HFFc6 (cell line): ENCODE data around the gene ELF5. TPM values are rescaled to one million over a fixed set of nuclear protein-coding genes. Genes with fewer than 3 reads are reported as not detected.

Experiments used
- DNase-seq: peaks from one replicate; pipeline ENCODE4 v3.0.0-alpha.2; 2018
- H3K27ac Mint-ChIP-seq: 2 replicates; pipeline ENCODE4 v1.8.0; 2020; ENCODE audit warnings: mild to moderate bottlenecking, mixed read lengths
- H3K27me3 Mint-ChIP-seq: 2 replicates; pipeline ENCODE4 v1.8.0; 2021; ENCODE audit warnings: mild to moderate bottlenecking, moderate library complexity, mixed read lengths; ENCODE audit not compliant: insufficient read depth
- H3K36me3 Mint-ChIP-seq: 2 replicates; pipeline ENCODE4 v1.8.0; 2021; ENCODE audit warnings: low read depth, mixed read lengths
- H3K4me1 Mint-ChIP-seq: 2 replicates; pipeline ENCODE4 v1.8.0; 2020; ENCODE audit warnings: low read depth, mixed read lengths
- H3K4me3 Mint-ChIP-seq: 2 replicates; pipeline ENCODE4 v1.8.0; 2020; ENCODE audit warnings: mild to moderate bottlenecking, moderate library complexity, mixed read lengths
- H3K9me3 Mint-ChIP-seq: 2 replicates; pipeline ENCODE4 v1.8.0; 2020; ENCODE audit warnings: mild to moderate bottlenecking, mixed read lengths
- CTCF ChIP-seq: fragments of 200-600 bp; sonication (generic); IDR thresholded peaks from 2 replicates; pipeline ENCODE4 v1.5.0; 2021; ENCODE audit warnings: antibody characterized with exemption, mild to moderate bottlenecking
- total RNA-seq, 6 experiments: library from RNA; stranded (reverse); fragmentation: NEBNext Ultra II Directional; extraction: Animal tissue kit (Norgen Biotek cat#: 25700); gene quantifications; 2 replicates in 1 of 6; 3 replicates in 5 of 6; pipeline ENCODE4 v1.2.3, GENCODE V29; 2021

Gene ELF5
- total RNA-seq, 6 experiments from 2014 or later = not detected

- Mint-ChIP-seq H3K27ac (no peak overlapping the region), H3K4me1 (no peaks in the 10 kb centered on the region), H3K4me3 (no peak overlapping the region), H3K27me3 (peaks cover 8% of the 10 kb centered on the region), H3K9me3 (no peaks in the 10 kb centered on the region), H3K36me3 (no peaks in the 10 kb centered on the region)
- no peak for DNase-seq
- TF ChIP-seq CTCF = no peak
Observed at GRCh38 chr11:34509336-34509876, 4.2 kb downstream of the ELF5 start.

DNA sequence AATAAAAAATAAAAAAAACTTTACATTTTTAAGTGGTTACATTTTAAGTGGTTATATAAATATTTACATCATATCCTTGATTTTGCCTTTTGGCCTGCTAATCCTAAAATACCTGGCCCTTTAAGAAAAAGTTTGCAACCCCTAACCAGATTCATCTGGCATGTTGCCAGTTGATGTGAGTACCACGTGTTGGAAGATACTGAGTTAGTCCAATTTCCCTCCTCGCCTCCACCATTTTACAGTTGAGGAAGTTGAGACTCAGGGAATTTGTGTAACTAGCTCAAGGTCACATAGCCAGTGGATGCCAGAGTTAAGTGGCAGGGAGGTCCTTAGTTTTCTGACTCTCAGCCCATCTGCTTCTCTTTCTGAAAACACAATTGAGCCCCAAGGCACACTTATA, 5.1 kb downstream of the ELF5 start:
- no peaks in the 10 kb centered on the region for H3K4me1 Mint-ChIP-seq
- H3K9me3 Mint-ChIP-seq = no peaks in the 10 kb centered on the region
- no peak overlapping the region for H3K4me3 Mint-ChIP-seq
- peaks cover 3% of the 10 kb centered on the region; the same call in 1 of the 2 replicates for H3K27me3 Mint-ChIP-seq
- no peak for DNase-seq
- H3K27ac Mint-ChIP-seq = no peak overlapping the region
- no peaks in the 10 kb centered on the region for H3K36me3 Mint-ChIP-seq
- no peak for TF ChIP-seq CTCF

- no peak for TF ChIP-seq CTCF
- H3K27me3 Mint-ChIP-seq = peaks cover 3% of the 10 kb centered on the region
- H3K4me1 Mint-ChIP-seq = peaks cover 3% of the 10 kb centered on the region
- no peak overlapping the region for H3K27ac Mint-ChIP-seq
- no peaks in the 10 kb centered on the region for H3K36me3 Mint-ChIP-seq
- no peaks in the 10 kb centered on the region for H3K9me3 Mint-ChIP-seq
- H3K4me3 Mint-ChIP-seq = no peak overlapping the region
- DNase-seq = no peak
Observed at GRCh38 chr11:34507610-34508009, 6.0 kb downstream of the ELF5 start.

DNA sequence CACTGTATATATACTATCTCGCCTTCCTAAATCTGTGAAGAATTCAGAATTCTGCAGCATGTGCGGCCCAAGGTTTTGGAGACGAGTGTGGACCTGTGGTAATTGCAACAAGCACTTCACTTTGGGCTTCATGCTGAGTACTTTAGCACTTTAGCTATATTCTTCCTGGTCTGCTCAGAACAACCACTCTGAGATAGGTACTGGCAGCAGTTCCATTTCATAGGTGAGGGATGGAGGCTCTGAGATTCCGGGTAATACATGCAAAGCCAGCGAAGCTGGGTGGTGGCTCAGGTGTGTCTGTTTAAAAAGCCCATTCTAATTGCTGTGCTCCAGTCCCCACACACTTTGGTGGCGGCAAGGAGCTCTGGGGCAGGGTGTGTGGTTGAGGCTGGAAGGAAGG, 6.4 kb downstream of the ELF5 start:
- Mint-ChIP-seq H3K36me3 (no peaks in the 10 kb centered on the region), H3K27me3 (peaks cover 3% of the 10 kb centered on the region), H3K27ac (no peak overlapping the region), H3K9me3 (no peaks in the 10 kb centered on the region), H3K4me1 (peaks cover 7% of the 10 kb centered on the region), H3K4me3 (no peak overlapping the region)
- TF ChIP-seq CTCF = no peak
- DNase-seq = no peak

- DNase-seq = no peak
- Mint-ChIP-seq H3K9me3 (no peaks in the 10 kb centered on the region), H3K27me3 (peaks cover 9% of the 10 kb centered on the region), H3K27ac (no peak overlapping the region), H3K4me3 (no peak overlapping the region), H3K36me3 (no peaks in the 10 kb centered on the region), H3K4me1 (peaks cover 19% of the 10 kb centered on the region)
- no peak for TF ChIP-seq CTCF
Observed at GRCh38 chr11:34505874-34506273, 7.7 kb downstream of the ELF5 start.

- Mint-ChIP-seq H3K4me3 (no peak overlapping the region; the same call in 1 of the 2 replicates), H3K27me3 (peaks cover 20% of the 10 kb centered on the region), H3K4me1 (peaks cover 20% of the 10 kb centered on the region), H3K9me3 (no peaks in the 10 kb centered on the region), H3K27ac (no peak overlapping the region), H3K36me3 (no peaks in the 10 kb centered on the region)
- no peak for TF ChIP-seq CTCF
- no peak for DNase-seq
Observed at GRCh38 chr11:34502949-34503348, 10.6 kb downstream of the ELF5 start.
